Measurements from ENCODE around the gene NT5C3B. TPM values are rescaled to one million over a fixed set of nuclear protein-coding genes. Genes with fewer than 3 reads are reported as not detected.
"Not testable (repeated sequence)": the region's sequence is repeated elsewhere in the genome, so short reads cannot be mapped to it uniquely, and the experiment has no call there.

The NT5C3B gene
- total RNA-seq, 1 experiment from 2014 or later = 118 TPM

GRCh38 chr17:41835214-41835799 is 725 bp downstream of the NT5C3B start:
- no peaks in the 10 kb centered on the region for H3K9me3 ChIP-seq (ENCODE audit: control insufficient read depth, insufficient read depth, low read depth, low read length)
- DNase-seq (ENCODE audit: low read depth, low spot score) (no peak), ATAC-seq (peak; percentile 60)
- TF ChIP-seq TCF7L2 (IDR thresholded peaks at IDR 0.05; ENCODE audit: low read depth, low read length) (no peak), POLR2AphosphoS5 (IDR thresholded peaks at IDR 0.05; ENCODE audit: low read depth, low read length) (no peak), CTCF (IDR thresholded peaks at IDR 0.05) (no peak), SIN3A (IDR thresholded peaks at IDR 0.05; ENCODE audit: borderline replicate concordance, insufficient read depth, low read depth, low read length) (no peak)
- H3K4me3 ChIP-seq (ENCODE audit: low read depth in 2 of 2, low read length in 2 of 2) = peak overlapping the region; percentile 75 to 88
- peaks cover 7% of the 10 kb centered on the region for H3K4me1 ChIP-seq (ENCODE audit: control insufficient read depth, insufficient read depth, low read length)
- peak overlapping the region; percentile 89 for H3K27ac ChIP-seq (ENCODE audit: low read length)
- POLR2A ChIA-PET = no interaction called here
- H3K36me3 ChIP-seq (ENCODE audit: control insufficient read depth, insufficient read depth, low read length) = no peaks in the 10 kb centered on the region
- H3K27me3 ChIP-seq (ENCODE audit: control insufficient read depth, insufficient read depth, low read length) = no peaks in the 10 kb centered on the region
- in situ Hi-C loops (cut with HindIII; ENCODE audit: low pct_unique_long_range_greater_than_20kb, low sequenced_read_pairs) (no loop called here), intact Hi-C loops (cut with micrococcal nuclease; ENCODE audit: unreplicated experiment) (no loop called here)
- CTCF ChIA-PET = no interaction called here
- BruUV-seq (replicated peaks) = no TSS peak

GRCh38 chr17:41829961-41830360 is 6.1 kb downstream of the NT5C3B start:
- ATAC-seq; H3K4me1 ChIP-seq (ENCODE audit: control insufficient read depth, insufficient read depth, low read length); in situ Hi-C loops (cut with HindIII; ENCODE audit: low pct_unique_long_range_greater_than_20kb, low sequenced_read_pairs); H3K36me3 ChIP-seq (ENCODE audit: control insufficient read depth, insufficient read depth, low read length); H3K4me3 ChIP-seq (ENCODE audit: low read depth in 2 of 2, low read length in 2 of 2); H3K27ac ChIP-seq (ENCODE audit: low read length); BruUV-seq (replicated peaks); H3K9me3 ChIP-seq (ENCODE audit: control insufficient read depth, insufficient read depth, low read depth, low read length); DNase-seq (ENCODE audit: low read depth, low spot score); intact Hi-C loops (cut with micrococcal nuclease; ENCODE audit: unreplicated experiment); H3K27me3 ChIP-seq (ENCODE audit: control insufficient read depth, insufficient read depth, low read length): not testable (repeated sequence)
- POLR2A ChIA-PET = interaction anchor here (0.5 to 0.6 kb wide), 2 partner anchors 14 to 1486 kb away, joined by 3 to 20 read pairs; no protein-coding TSS in a partner anchor
- CTCF ChIA-PET = interaction anchor here (0.6 kb wide), 1 partner anchor 20 kb away, joined by 11 read pairs; no protein-coding TSS in a partner anchor

GRCh38 chr17:41825175-41825845 is 10.7 kb downstream of the NT5C3B start:
- no peak for ATAC-seq

More at GRCh38 chr17:41825175-41825845, 10.7 kb downstream of the NT5C3B start:
- TF ChIP-seq TCF7L2 (IDR thresholded peaks at IDR 0.05; ENCODE audit: low read depth, low read length) (no peak), CTCF (IDR thresholded peaks at IDR 0.05) (no peak), SIN3A (IDR thresholded peaks at IDR 0.05; ENCODE audit: borderline replicate concordance, insufficient read depth, low read depth, low read length) (no peak), POLR2AphosphoS5 (IDR thresholded peaks at IDR 0.05; ENCODE audit: low read depth, low read length) (no peak), REST (IDR thresholded peaks at IDR 0.05; ENCODE audit: insufficient read depth in 1 of 2, low read depth in 2 of 2, low read length in 1 of 2) (no peak)
- DNase-seq (ENCODE audit: low read depth, low spot score) = no peak
- no peaks in the 10 kb centered on the region for H3K9me3 ChIP-seq (ENCODE audit: control insufficient read depth, insufficient read depth, low read depth, low read length)
- no peaks in the 10 kb centered on the region; the same call in 1 of the 2 replicates for H3K4me1 ChIP-seq (ENCODE audit: control insufficient read depth, insufficient read depth, low read length)
- BruUV-seq (replicated peaks) = no TSS peak
- H3K36me3 ChIP-seq (ENCODE audit: control insufficient read depth, insufficient read depth, low read length) = peaks cover 2% of the 10 kb centered on the region; the same call in 1 of the 2 replicates
- no peak overlapping the region for H3K4me3 ChIP-seq (ENCODE audit: low read depth in 2 of 2, low read length in 2 of 2)
- POLR2A ChIA-PET = interaction anchor here (0.5 kb wide), 1 partner anchor 110 kb away, joined by 3 read pairs; no protein-coding TSS in a partner anchor
- H3K27me3 ChIP-seq (ENCODE audit: control insufficient read depth, insufficient read depth, low read length) = no peaks in the 10 kb centered on the region
- intact Hi-C loops (cut with micrococcal nuclease; ENCODE audit: unreplicated experiment) (no loop called here), in situ Hi-C loops (cut with HindIII; ENCODE audit: low pct_unique_long_range_greater_than_20kb, low sequenced_read_pairs) (no loop called here)
- H3K27ac ChIP-seq (ENCODE audit: low read length) = no peak overlapping the region
- CTCF ChIA-PET = no interaction called here
